H9 (cell line): ENCODE results near the gene EED. TPM values are rescaled to one million over a fixed set of nuclear protein-coding genes. Genes with fewer than 3 reads are reported as not detected.

ENCODE experiments used
- DNase-seq: peaks from one replicate; pipeline ENCODE4 v3.0.0-alpha.2; 2017
- H2AFZ ChIP-seq: one replicate; pipeline ENCODE4 v1.6.1; 2013; ENCODE audit warnings: mild to moderate bottlenecking, low read length, control low read depth, moderate library complexity
- H2AK5ac ChIP-seq: 2 replicates; pipeline ENCODE4 v1.6.1; 2013; ENCODE audit warnings: low read length, control low read depth, mixed read lengths; ENCODE audit not compliant: insufficient read length
- H2BK120ac ChIP-seq: one replicate; pipeline ENCODE4 v1.6.1; 2013; ENCODE audit warnings: low read depth, mild to moderate bottlenecking, low read length, control low read depth, inconsistent platforms; ENCODE audit not compliant: poor library complexity, severe bottlenecking
- H2BK12ac ChIP-seq: 2 replicates; pipeline ENCODE4 v1.6.1; 2013; ENCODE audit warnings: low read length, control low read depth, mixed read lengths, low read depth; ENCODE audit not compliant: insufficient read length
- H2BK15ac ChIP-seq: 2 replicates; pipeline ENCODE4 v1.6.1; 2013; ENCODE audit warnings: low read depth, low read length, control low read depth
- H2BK20ac ChIP-seq: one replicate; pipeline ENCODE4 v1.6.1; 2013; ENCODE audit warnings: low read depth, mild to moderate bottlenecking, low read length, control low read depth, inconsistent platforms; ENCODE audit not compliant: poor library complexity, severe bottlenecking
- H2BK5ac ChIP-seq: 2 replicates; pipeline ENCODE4 v1.6.1; 2013; ENCODE audit warnings: low read length, control low read depth, mixed read lengths; ENCODE audit not compliant: insufficient read length
- H3K14ac ChIP-seq: 2 replicates; pipeline ENCODE4 v1.6.1; 2013; ENCODE audit warnings: low read length, control low read depth; ENCODE audit not compliant: insufficient read depth
- H3K18ac ChIP-seq: 2 replicates; pipeline ENCODE4 v1.6.1; 2013; ENCODE audit warnings: low read depth, mild to moderate bottlenecking, mixed read lengths, low read length, control low read depth; ENCODE audit not compliant: insufficient read length
- H3K23ac ChIP-seq: 2 replicates; pipeline ENCODE4 v1.6.1; 2013; ENCODE audit warnings: low read length, control low read depth, mixed read lengths, low read depth; ENCODE audit not compliant: insufficient read length
- H3K23me2 ChIP-seq: 2 replicates; pipeline ENCODE4 v1.6.1; 2013; ENCODE audit warnings: low read depth, mild to moderate bottlenecking, mixed read lengths, low read length, control low read depth; ENCODE audit not compliant: insufficient read length, poor library complexity, severe bottlenecking
- H3K27ac ChIP-seq: 2 replicates; pipeline ENCODE4 v1.5.1; 2013; ENCODE audit warnings: low read length, control low read depth, mixed read lengths, low read depth; ENCODE audit not compliant: insufficient read length
- H3K27me3 ChIP-seq: 2 replicates; pipeline ENCODE4 v1.6.1; 2013; ENCODE audit warnings: low read length, control low read depth, inconsistent platforms; ENCODE audit not compliant: insufficient read depth
- H3K4ac ChIP-seq: 2 replicates; pipeline ENCODE4 v1.6.1; 2013; ENCODE audit warnings: low read depth, mild to moderate bottlenecking, control low read depth, inconsistent platforms, low read length, moderate library complexity
- H3K4me1 ChIP-seq: 2 replicates; pipeline ENCODE4 v1.6.1; 2013; ENCODE audit warnings: low read length, control low read depth, inconsistent platforms; ENCODE audit not compliant: insufficient read depth
- H3K4me2 ChIP-seq: 2 replicates; pipeline ENCODE4 v1.6.1; 2013; ENCODE audit warnings: low read length, control low read depth, mixed read lengths; ENCODE audit not compliant: insufficient read length, insufficient read depth
- H3K56ac ChIP-seq: 2 replicates; pipeline ENCODE4 v1.6.1; 2013; ENCODE audit warnings: low read depth, mild to moderate bottlenecking, mixed read lengths, low read length, control low read depth; ENCODE audit not compliant: insufficient read length
- H3K79me1 ChIP-seq: 2 replicates; pipeline ENCODE4 v1.6.1; 2013; ENCODE audit warnings: low read depth, mild to moderate bottlenecking, moderate library complexity, low read length, control low read depth, inconsistent platforms; ENCODE audit not compliant: insufficient read depth, poor library complexity, severe bottlenecking
- H3K79me2 ChIP-seq: 2 replicates; pipeline ENCODE4 v1.6.1; 2013; ENCODE audit warnings: low read length, control low read depth, inconsistent platforms; ENCODE audit not compliant: insufficient read depth
- H3K9ac ChIP-seq: 2 replicates; pipeline ENCODE4 v1.6.1; 2013; ENCODE audit warnings: low read length, control low read depth, mixed read lengths; ENCODE audit not compliant: insufficient read length; ENCODE audit errors: extremely low read depth
- H3K9me3 ChIP-seq: one replicate; pipeline ENCODE4 v1.6.1; 2013; ENCODE audit warnings: low read depth, low read length, inconsistent platforms; ENCODE audit not compliant: control insufficient read depth
- H3T11ph ChIP-seq: one replicate; pipeline ENCODE4 v1.6.1; 2013; ENCODE audit warnings: mild to moderate bottlenecking, low read length, control low read depth, inconsistent platforms
- H4K20me1 ChIP-seq: one replicate; pipeline ENCODE4 v1.6.1; 2013; ENCODE audit not compliant: control insufficient read depth, insufficient read length, insufficient read depth
- H4K5ac ChIP-seq: 2 replicates; pipeline ENCODE4 v1.6.1; 2013; ENCODE audit warnings: low read depth, mild to moderate bottlenecking, mixed read lengths, low read length, control low read depth; ENCODE audit not compliant: insufficient read length
- H4K8ac ChIP-seq: replicated peaks from 2 replicates; pipeline ENCODE4 v1.6.1; 2013; ENCODE audit warnings: low read length, control low read depth, mixed read lengths, low read depth; ENCODE audit not compliant: insufficient read length
- H4K91ac ChIP-seq: 2 replicates; pipeline ENCODE4 v1.6.1; 2013; ENCODE audit warnings: low read depth, mild to moderate bottlenecking, moderate library complexity, mixed read lengths, low read length, control low read depth; ENCODE audit not compliant: insufficient read length
- H3K27ac Mint-ChIP-seq, 3 experiments: 2 replicates in 2 of 3; 3 replicates in 1 of 3; pipeline ENCODE4 v1.8.0; 2020 to 2021; ENCODE audit warnings: mixed read lengths in 3 of 3, mild to moderate bottlenecking in 1 of 3, moderate library complexity in 1 of 3
- H3K27me3 Mint-ChIP-seq: 2 replicates; pipeline ENCODE4 v1.8.0; 2021; ENCODE audit warnings: low read depth, mild to moderate bottlenecking, moderate library complexity, mixed read lengths
- H3K36me3 Mint-ChIP-seq, 3 experiments: 2 replicates in 2 of 3; 3 replicates in 1 of 3; pipeline ENCODE4 v1.8.0; 2020 to 2021; ENCODE audit warnings: low read depth in 3 of 3, mixed read lengths in 3 of 3; ENCODE audit not compliant: insufficient read depth in 1 of 3
- H3K4me1 Mint-ChIP-seq, 2 experiments: 2 replicates each; pipeline ENCODE4 v1.8.0; 2020; ENCODE audit warnings: mixed read lengths in 2 of 2
- H3K4me3 Mint-ChIP-seq, 2 experiments: 2 replicates in 1 of 2; 3 replicates in 1 of 2; pipeline ENCODE4 v1.8.0; 2020 to 2021; ENCODE audit warnings: mild to moderate bottlenecking in 2 of 2, mixed read lengths in 2 of 2, moderate library complexity in 1 of 2
- H3K9me3 Mint-ChIP-seq, 2 experiments: 2 replicates in 1 of 2; 3 replicates in 1 of 2; pipeline ENCODE4 v1.8.0; 2020; ENCODE audit warnings: mild to moderate bottlenecking in 2 of 2, mixed read lengths in 2 of 2, moderate library complexity in 1 of 2
- WGBS: extraction: QIAGEN DNeasy Blood & Tissue Kit; methylation state at CpG from one replicate; pipeline ENCODE4 v1.1.7; 2013; ENCODE audit warnings: missing lambda C conversion rate, low lambda C conversion rate, mixed read lengths; ENCODE audit not compliant: insufficient read length; ENCODE audit errors: extremely low coverage; 5-methylcytosine and 5-hydroxymethylcytosine counted together
- total RNA-seq: library from RNA; stranded (reverse); gene quantifications from 2 replicates; pipeline ENCODE4 v1.2.1, GENCODE V29; 2021
- TF ChIP-seq, protein P1 (sequence below): fragments of 200-600 bp; sonication (generic); conservative IDR thresholded peaks from 3 replicates; pipeline ENCODE4 v1.8.0; 2021; ENCODE audit warnings: antibody characterized with exemption, mild to moderate bottlenecking

EED gene
- total RNA-seq, 1 experiment from 2014 or later: 34.1 TPM

DNA sequence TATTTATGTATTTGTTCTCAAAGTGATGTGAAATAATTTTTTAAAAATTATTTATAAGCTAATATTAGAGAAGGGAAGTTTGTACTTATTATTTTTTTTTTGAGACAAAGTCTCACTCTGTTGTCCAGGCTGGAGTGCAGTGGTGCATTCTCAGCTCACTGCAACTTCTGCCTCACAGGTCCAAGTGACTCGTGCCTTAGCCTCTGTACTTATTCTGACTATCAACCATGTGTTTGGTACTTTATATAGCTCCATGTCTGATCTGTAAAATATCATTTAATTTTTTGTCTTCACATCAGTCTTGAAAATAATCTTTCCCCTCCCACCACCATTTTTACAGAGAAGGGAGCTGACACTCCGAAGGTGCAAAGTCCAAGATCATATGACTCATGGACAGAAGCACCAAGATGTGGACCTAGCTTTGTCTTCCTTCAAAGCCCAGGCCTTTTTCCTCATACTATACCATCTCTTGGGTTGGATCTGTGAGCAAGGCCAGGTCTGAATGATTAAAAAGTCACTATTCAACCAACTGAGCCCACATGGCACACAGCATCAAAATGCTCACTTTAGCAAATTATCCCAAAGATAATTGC is 32.4 kb upstream of the EED start:
- Histone ChIP-seq H3K4me1 (no peaks in the 10 kb centered on the region), H3K9me3 (no peaks in the 10 kb centered on the region), H3K27ac (no peak overlapping the region), H4K8ac (no peak overlapping the region), H3K14ac (no peak overlapping the region), H3K23ac (no peak overlapping the region), H3K79me2 (no peaks in the 10 kb centered on the region), H2BK15ac (no peak overlapping the region), H2BK5ac (no peak overlapping the region), H3K4ac (no peak overlapping the region), H3K4me2 (no peak overlapping the region), H4K20me1 (no peaks in the 10 kb centered on the region), H3K23me2 (no peaks in the 10 kb centered on the region), H2BK12ac (no peak overlapping the region), H2BK20ac (no peak overlapping the region), H3T11ph (no peak overlapping the region), H4K5ac (no peak overlapping the region), H2AFZ (no peak overlapping the region), H3K27me3 (no peaks in the 10 kb centered on the region), H2BK120ac (no peak overlapping the region), H4K91ac (no peak overlapping the region), H3K56ac (no peak overlapping the region), H3K9ac (no peak overlapping the region), H3K18ac (no peak overlapping the region), H2AK5ac (no peak overlapping the region), H3K79me1 (no peaks in the 10 kb centered on the region)
- WGBS: no CpG with 5 or more reads among the region's 2 CpGs
- Mint-ChIP-seq H3K27me3 (no peaks in the 10 kb centered on the region; the same call in 1 of the 2 replicates), H3K4me3 (no peak overlapping the region), H3K9me3 (no peaks in the 10 kb centered on the region), H3K27ac (no peak overlapping the region), H3K36me3 (no peaks in the 10 kb centered on the region), H3K4me1 (no peaks in the 10 kb centered on the region)
- no peak for DNase-seq
- TF ChIP-seq, protein P1, sequence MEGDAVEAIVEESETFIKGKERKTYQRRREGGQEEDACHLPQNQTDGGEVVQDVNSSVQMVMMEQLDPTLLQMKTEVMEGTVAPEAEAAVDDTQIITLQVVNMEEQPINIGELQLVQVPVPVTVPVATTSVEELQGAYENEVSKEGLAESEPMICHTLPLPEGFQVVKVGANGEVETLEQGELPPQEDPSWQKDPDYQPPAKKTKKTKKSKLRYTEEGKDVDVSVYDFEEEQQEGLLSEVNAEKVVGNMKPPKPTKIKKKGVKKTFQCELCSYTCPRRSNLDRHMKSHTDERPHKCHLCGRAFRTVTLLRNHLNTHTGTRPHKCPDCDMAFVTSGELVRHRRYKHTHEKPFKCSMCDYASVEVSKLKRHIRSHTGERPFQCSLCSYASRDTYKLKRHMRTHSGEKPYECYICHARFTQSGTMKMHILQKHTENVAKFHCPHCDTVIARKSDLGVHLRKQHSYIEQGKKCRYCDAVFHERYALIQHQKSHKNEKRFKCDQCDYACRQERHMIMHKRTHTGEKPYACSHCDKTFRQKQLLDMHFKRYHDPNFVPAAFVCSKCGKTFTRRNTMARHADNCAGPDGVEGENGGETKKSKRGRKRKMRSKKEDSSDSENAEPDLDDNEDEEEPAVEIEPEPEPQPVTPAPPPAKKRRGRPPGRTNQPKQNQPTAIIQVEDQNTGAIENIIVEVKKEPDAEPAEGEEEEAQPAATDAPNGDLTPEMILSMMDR: no peak
